ENCODE measurements around the gene TMEM255B. TPM values are rescaled to one million over a fixed set of nuclear protein-coding genes. Genes with fewer than 3 reads are reported as not detected.
A peak's percentile ranks its signal among the peaks of the same experiment; 100 is the strongest.

Gene TMEM255B
- total and polyA plus RNA-seq, 9 of the 15 experiments (the other 6 are each of a cell fraction or from before 2014, with no cell fraction given), result 0.01 to 0.75 (median 0.23) TPM

DNA sequence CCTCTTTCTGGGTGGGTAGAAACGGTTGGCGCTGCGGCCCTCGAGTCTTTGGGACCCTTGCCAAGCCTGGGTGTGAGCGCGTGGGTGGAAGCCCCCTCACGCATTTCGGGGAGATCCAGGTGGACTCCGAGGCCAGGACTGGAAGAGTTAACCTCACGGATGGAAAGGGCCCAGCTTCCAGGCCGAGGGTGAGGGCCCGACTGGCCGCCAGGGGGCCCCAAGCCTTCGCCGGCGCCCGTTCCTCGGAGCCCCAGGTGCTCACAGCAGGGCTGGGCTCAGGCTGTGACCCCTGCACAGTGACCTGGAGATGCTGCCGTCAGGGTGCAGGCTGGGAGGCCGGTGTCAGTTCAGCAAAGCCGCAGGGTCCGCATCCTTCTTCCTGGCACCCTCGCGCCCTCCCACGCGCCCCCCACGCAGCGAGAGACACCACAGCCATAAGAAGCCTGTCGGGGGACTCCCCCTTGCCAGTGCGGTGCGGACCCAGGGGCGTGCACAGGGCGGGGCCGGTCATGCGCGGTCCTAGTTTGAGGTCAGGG lies 34.2 kb upstream of the TMEM255B start (continued):
- peak; percentile 31 to 69; a peak in 3 of 4 replicates for TF ChIP-seq RAD21 (CRISPR knock-in tag; conservative IDR thresholded peaks at IDR 0.05 in 1 of 2, IDR thresholded peaks at IDR 0.05 in 1 of 2)
- no peak for TF ChIP-seq NCOA4 (IDR thresholded peaks at IDR 0.05; ENCODE audit: partially characterized antibody)
- TF ChIP-seq SP1 (CRISPR knock-in tag; IDR thresholded peaks at IDR 0.05), result peak; percentile 100
- no peak for TF ChIP-seq ZNF282 (CRISPR knock-in tag; IDR thresholded peaks at IDR 0.05)
- no peak for TF ChIP-seq PURB (CRISPR knock-in tag; IDR thresholded peaks at IDR 0.05; ENCODE audit: low read depth)
- no peak for TF ChIP-seq NFE2 (IDR thresholded peaks at IDR 0.05; ENCODE audit: low read depth)
- no peak for TF ChIP-seq TRIM28 (IDR thresholded peaks at IDR 0.05)
- TF ChIP-seq, protein P1, sequence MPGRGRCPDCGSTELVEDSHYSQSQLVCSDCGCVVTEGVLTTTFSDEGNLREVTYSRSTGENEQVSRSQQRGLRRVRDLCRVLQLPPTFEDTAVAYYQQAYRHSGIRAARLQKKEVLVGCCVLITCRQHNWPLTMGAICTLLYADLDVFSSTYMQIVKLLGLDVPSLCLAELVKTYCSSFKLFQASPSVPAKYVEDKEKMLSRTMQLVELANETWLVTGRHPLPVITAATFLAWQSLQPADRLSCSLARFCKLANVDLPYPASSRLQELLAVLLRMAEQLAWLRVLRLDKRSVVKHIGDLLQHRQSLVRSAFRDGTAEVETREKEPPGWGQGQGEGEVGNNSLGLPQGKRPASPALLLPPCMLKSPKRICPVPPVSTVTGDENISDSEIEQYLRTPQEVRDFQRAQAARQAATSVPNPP (IDR thresholded peaks at IDR 0.05; ENCODE audit: borderline replicate concordance, insufficient read depth, insufficient read length), result no peak
- TF ChIP-seq PHF8 (IDR thresholded peaks at IDR 0.05; ENCODE audit: borderline replicate concordance, low read length), result peak; percentile 20; the same call in 1 of the 2 replicates
- TF ChIP-seq HOXB6 (CRISPR knock-in tag; IDR thresholded peaks at IDR 0.05; ENCODE audit: borderline replicate concordance), result no peak
- no peak for TF ChIP-seq PCBP1 (IDR thresholded peaks at IDR 0.05; ENCODE audit: low read depth, low read length, poor library complexity, severe bottlenecking)
- TF ChIP-seq, protein P2, sequence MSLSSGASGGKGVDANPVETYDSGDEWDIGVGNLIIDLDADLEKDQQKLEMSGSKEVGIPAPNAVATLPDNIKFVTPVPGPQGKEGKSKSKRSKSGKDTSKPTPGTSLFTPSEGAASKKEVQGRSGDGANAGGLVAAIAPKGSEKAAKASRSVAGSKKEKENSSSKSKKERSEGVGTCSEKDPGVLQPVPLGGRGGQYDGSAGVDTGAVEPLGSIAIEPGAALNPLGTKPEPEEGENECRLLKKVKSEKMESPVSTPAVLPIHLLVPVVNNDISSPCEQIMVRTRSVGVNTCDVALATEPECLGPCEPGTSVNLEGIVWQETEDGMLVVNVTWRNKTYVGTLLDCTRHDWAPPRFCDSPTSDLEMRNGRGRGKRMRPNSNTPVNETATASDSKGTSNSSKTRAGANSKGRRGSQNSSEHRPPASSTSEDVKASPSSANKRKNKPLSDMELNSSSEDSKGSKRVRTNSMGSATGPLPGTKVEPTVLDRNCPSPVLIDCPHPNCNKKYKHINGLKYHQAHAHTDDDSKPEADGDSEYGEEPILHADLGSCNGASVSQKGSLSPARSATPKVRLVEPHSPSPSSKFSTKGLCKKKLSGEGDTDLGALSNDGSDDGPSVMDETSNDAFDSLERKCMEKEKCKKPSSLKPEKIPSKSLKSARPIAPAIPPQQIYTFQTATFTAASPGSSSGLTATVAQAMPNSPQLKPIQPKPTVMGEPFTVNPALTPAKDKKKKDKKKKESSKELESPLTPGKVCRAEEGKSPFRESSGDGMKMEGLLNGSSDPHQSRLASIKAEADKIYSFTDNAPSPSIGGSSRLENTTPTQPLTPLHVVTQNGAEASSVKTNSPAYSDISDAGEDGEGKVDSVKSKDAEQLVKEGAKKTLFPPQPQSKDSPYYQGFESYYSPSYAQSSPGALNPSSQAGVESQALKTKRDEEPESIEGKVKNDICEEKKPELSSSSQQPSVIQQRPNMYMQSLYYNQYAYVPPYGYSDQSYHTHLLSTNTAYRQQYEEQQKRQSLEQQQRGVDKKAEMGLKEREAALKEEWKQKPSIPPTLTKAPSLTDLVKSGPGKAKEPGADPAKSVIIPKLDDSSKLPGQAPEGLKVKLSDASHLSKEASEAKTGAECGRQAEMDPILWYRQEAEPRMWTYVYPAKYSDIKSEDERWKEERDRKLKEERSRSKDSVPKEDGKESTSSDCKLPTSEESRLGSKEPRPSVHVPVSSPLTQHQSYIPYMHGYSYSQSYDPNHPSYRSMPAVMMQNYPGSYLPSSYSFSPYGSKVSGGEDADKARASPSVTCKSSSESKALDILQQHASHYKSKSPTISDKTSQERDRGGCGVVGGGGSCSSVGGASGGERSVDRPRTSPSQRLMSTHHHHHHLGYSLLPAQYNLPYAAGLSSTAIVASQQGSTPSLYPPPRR (CRISPR knock-in tag; IDR thresholded peaks at IDR 0.05; ENCODE audit: borderline replicate concordance), result no peak
- no peak for TF ChIP-seq E2F3 (CRISPR knock-in tag; IDR thresholded peaks at IDR 0.05)
- no peak for TF ChIP-seq NR2C2 (CRISPR knock-in tag; IDR thresholded peaks at IDR 0.05)
- TF ChIP-seq NR2C2 (tag; IDR thresholded peaks at IDR 0.05), result peak; percentile 67
- TF ChIP-seq ZNF134 (CRISPR knock-in tag; conservative IDR thresholded peaks at IDR 0.05), result no peak
- no peak for TF ChIP-seq ZNF778 (CRISPR knock-in tag; IDR thresholded peaks at IDR 0.05)
- no peak for TF ChIP-seq ZNF561 (CRISPR knock-in tag; conservative IDR thresholded peaks at IDR 0.05)
- TF ChIP-seq CREB1 (IDR thresholded peaks at IDR 0.05), result no peak
- TF ChIP-seq CREB1 (CRISPR knock-in tag; IDR thresholded peaks at IDR 0.05), result peak; percentile 52
- TF ChIP-seq, protein P3, sequence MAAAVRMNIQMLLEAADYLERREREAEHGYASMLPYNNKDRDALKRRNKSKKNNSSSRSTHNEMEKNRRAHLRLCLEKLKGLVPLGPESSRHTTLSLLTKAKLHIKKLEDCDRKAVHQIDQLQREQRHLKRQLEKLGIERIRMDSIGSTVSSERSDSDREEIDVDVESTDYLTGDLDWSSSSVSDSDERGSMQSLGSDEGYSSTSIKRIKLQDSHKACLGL (CRISPR knock-in tag; IDR thresholded peaks at IDR 0.05; ENCODE audit: borderline replicate concordance, poor library complexity, severe bottlenecking), result no peak
- TF ChIP-seq MAZ (CRISPR knock-in tag; conservative IDR thresholded peaks at IDR 0.05 in 1 of 2, IDR thresholded peaks at IDR 0.05 in 1 of 2), result peak in 1 of 2 experiments; percentile 56; a peak in 2 of 4 replicates
